NB4 (cell line): Measurements from ENCODE around the gene SLC10A4.

Source experiments
- DNase-seq: peaks from one replicate; pipeline ENCODE4 v3.0.0; 2010; ENCODE audit warnings: low read depth
- H3K4me3 ChIP-seq: one replicate; pipeline ENCODE4 v1.5.1; 2011; ENCODE audit warnings: mild to moderate bottlenecking, low read depth, low read length, moderate library complexity
- MYC ChIP-seq: IDR thresholded peaks from 2 replicates; pipeline ENCODE4 v1.6.1; 2011; ENCODE audit warnings: low read depth, low read length
- POLR2A ChIP-seq: IDR thresholded peaks from 2 replicates; pipeline ENCODE4 v1.6.1; 2011; ENCODE audit warnings: mild to moderate bottlenecking; ENCODE audit not compliant: insufficient read length; ENCODE audit errors: extremely low read depth
- TF ChIP-seq, protein P1 (sequence below): IDR thresholded peaks from 2 replicates; pipeline ENCODE4 v1.6.1; 2011; ENCODE audit warnings: low read depth, low read length
- TF ChIP-seq, protein P2 (sequence below): IDR thresholded peaks from one replicate; pipeline ENCODE4 v1.5.1; 2012; ENCODE audit warnings: low read depth, low read length

The SLC10A4 gene

DNA sequence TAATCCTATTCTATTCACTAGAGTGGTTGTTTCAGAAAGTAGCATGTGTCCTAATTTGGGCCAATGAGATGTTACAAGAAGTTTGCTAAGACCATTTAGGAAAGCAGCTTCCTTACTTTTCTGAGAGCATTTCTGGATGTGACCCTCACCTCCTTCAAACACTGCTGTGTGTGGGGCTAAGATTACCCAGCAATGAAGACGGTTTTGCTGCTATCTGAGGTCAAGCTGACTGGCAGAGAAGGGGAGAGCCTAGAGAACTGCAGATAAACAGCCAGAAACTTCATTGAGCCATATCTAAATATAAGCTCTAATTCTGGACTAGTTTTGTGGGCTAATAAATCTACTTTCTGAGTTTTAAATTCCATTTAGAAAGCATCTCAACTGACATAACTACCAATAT is 43.3 kb downstream of the SLC10A4 start:
- TF ChIP-seq POLR2A (no peak), MYC (no peak)
- TF ChIP-seq, protein P1, sequence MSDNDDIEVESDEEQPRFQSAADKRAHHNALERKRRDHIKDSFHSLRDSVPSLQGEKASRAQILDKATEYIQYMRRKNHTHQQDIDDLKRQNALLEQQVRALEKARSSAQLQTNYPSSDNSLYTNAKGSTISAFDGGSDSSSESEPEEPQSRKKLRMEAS = no peak
- TF ChIP-seq, protein P2, sequence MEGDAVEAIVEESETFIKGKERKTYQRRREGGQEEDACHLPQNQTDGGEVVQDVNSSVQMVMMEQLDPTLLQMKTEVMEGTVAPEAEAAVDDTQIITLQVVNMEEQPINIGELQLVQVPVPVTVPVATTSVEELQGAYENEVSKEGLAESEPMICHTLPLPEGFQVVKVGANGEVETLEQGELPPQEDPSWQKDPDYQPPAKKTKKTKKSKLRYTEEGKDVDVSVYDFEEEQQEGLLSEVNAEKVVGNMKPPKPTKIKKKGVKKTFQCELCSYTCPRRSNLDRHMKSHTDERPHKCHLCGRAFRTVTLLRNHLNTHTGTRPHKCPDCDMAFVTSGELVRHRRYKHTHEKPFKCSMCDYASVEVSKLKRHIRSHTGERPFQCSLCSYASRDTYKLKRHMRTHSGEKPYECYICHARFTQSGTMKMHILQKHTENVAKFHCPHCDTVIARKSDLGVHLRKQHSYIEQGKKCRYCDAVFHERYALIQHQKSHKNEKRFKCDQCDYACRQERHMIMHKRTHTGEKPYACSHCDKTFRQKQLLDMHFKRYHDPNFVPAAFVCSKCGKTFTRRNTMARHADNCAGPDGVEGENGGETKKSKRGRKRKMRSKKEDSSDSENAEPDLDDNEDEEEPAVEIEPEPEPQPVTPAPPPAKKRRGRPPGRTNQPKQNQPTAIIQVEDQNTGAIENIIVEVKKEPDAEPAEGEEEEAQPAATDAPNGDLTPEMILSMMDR = no peak
- H3K4me3 ChIP-seq = no peak overlapping the region
- DNase-seq = no peak

DNA sequence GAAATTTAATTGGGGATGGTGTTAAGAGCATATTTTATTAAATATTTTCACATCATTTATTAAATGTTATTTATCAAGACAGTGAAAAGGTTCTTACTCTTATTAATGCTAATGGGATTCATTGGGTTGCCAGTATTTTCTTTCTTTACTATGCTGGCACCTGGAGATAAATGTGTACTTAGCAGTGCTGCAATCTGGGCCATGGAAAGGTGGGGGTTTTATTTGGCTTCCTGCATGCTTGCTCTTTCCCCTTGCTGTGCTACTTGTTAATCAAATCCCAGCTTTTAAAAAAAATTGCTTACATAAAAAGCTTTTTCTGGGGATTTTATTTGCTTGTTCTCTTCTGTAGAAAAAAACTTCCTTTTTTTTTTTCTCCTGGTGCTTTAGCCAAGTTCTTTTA is 55.2 kb downstream of the SLC10A4 start:
- no peak for TF ChIP-seq POLR2A
- TF ChIP-seq, protein P2 = no peak
- TF ChIP-seq, protein P1 = no peak
- TF ChIP-seq MYC = no peak
- no peak overlapping the region for H3K4me3 ChIP-seq
- DNase-seq = no peak
